Colon (tissue), 2 donors: ENCODE results near the gene TTYH2.
"Not testable (repeated sequence)": the region's sequence is repeated elsewhere in the genome, so short reads cannot be mapped to it uniquely, and the experiment has no call there.

ENCODE experiments used
- FAIRE-seq: peaks from 2 replicates; lab custom pipeline; 2012; peaks lifted over from hg19 to GRCh38; lab: Jason Lieb, UNC
- donor health status: control.
- donor health status: control.

Gene TTYH2

DNA sequence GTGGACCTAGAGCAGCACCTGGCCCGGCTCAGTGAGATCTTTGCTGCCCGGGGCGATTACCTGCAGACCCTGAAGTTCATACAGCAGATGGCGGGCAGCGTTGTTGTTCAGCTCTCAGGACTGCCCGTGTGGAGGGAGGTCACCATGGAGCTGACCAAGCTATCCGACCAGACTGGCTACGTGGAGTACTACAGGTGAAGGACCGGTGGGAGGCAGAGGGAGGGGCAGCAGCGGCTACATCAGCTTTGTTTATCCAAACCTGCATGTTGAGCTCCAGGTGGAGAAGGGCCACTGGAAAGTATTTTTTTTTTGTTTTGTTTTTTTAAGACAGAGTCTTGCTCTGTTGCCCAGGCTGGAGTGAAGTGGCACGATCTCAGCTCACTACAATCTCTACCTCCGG, 23.9 kb downstream of the TTYH2 start:
- FAIRE-seq, result no peak

DNA sequence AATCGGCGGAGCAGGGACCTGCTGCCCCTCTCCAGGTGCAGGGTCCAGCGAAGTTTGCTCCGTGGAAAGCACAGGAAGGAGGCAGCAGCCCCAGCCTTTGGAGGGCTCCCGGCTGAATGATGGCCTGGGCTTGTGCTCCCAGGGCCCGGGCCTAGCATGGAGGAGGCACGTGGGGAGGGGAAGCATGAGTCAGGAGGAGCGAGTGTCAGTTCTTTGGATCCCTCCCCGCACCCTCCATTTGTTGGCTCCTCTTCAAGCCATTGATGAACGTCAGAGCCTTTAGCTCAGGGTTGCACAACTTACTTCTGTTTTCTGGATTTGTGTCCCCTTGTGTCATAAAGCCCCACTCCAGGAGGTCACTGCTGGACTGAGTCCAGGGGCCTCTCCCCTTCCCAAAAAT, 25.8 kb downstream of the TTYH2 start:
- no peak for FAIRE-seq

DNA sequence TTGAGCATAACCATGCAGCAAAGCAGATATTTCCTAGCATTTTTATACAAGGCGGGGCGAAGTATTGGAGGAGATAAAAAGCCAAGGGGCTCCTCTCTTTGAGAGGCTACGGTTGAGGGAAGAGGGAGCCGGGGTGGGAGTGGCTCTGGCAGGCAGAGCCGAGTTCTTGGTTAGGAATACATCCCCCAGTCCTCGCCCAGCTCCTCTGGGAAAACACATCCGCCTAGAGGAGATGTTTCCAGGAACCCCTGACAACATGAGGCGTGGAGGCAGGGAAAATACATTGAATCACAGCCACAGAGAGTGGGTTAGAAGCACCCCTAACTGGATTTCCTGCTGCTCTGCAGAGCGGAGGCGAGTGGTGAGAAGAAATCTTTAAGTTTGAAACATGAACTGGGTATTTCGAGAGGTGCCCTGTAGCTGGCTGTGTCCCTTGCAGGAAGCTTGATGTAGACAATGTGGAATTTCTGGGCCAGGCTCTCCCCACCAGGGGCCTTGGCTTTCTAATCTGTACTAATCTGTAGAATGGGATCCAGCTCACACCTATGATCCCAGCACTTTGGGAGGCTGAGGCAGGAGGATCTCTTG, 27.3 kb downstream of the TTYH2 start:
- FAIRE-seq, result no peak

DNA sequence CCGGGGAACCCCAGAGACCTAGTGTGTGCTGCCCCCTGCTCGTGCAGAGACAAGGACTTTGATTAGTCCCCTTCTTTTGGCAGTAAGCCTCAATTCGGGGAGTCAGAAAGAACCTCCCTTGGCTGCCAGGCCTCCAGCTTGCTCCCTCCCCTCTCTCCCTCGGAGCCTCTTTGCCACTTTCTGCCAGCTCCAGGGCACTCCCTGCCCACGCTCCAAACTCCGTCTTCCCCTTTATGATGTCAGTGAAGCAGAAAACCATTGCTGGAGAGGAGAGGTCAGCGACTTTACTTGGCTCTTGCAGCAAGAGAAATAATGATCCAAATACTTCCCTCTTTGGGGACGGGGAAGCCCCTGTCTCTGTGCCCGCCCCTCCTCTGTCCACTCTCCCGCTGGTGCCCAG, 28.1 kb downstream of the TTYH2 start:
- FAIRE-seq, result no peak

DNA sequence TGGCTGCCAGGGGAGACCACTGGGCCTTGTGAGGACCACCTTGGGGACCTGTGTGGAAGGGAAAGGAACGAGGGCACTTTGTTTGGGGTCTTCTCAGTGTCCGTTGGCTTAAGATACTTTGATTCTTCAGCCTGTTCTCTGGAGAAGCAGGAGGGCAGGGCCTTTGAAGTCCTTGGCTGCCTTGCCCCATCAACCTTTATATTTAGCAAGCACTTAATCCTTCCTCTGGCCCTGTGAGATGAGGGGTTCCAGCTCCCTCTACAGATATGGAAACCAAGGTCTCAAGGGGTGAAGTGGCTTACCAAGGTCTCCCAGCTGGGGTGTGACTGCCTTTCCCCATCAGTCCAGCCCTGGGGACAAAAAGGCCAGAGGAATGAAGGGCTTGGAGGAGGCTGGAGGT, 28.5 kb downstream of the TTYH2 start:
- FAIRE-seq, result no peak

DNA sequence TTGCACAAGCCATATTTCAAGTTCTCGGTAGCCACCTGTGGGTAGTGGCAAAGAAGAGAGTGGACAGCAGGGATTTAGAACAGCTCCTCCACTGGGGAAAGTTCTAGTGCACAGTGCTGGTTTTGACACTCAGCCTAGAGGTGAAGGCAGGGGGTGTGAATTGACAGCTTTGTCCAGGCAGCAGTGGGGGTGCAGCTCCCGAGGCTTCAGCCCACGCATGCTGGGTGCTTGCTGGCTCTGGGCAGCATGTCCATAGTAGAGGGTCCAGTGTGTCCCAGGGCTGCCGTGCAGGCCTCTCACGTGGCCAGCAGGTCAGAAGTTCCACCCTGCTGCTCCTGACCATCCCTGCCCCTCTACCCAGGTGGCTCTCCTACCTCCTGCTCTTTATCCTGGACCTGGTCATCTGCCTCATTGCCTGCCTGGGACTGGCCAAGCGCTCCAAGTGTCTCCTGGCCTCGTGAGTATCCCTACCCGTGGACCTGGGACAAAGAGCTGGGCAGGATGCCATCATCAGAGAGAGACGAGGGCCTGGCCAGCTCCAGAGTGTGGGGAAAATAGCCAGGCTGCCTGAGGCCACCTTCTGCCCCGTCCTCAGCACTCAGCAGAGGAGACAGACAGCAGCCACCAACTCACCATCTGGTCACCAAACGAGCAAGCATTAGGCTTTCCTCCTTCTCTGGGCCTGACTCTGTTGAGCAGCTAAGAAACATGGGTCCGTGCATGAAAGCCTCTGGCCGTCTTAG, 29.8 kb downstream of the TTYH2 start:
- FAIRE-seq, result no peak

DNA sequence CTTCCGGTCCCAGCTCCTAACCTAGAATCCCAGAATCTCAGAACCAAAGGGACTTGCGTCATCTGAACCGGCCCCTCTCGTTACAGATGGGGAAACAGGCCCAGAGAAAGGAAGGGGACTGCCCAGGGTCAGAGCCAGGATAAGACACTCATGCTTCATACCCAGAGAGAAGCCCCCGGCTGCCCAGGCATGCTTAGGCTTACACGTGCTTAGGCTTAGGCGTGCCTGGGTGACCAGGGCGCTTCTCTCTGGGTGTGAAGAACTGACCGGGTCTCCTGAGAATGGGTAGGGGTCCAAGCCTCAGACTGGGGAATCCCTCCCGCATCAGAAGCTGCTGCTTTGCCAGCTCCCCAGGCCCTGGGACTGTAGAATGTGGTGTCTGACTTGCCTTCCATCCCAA, 30.8 kb downstream of the TTYH2 start:
- FAIRE-seq, result no peak

DNA sequence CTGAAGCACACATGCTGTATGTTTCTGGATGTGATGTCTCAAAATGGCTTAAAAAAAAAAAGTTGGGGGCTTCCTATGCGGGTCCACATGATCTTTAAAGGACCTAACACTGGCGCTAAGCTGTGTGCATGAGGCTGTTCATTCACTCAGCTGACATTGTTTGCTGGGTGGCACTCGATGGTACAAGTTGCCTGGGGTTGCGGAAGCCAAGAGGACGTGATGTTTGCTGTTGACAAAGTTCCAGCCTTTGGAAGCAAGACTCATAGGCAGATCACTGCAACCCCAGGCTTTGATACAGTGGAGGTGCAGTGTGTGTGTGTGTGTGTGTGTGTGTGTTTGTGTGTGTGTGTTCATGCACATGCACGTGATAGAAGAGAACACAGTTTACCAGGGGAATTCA, 31.2 kb downstream of the TTYH2 start:
- no peak for FAIRE-seq

DNA sequence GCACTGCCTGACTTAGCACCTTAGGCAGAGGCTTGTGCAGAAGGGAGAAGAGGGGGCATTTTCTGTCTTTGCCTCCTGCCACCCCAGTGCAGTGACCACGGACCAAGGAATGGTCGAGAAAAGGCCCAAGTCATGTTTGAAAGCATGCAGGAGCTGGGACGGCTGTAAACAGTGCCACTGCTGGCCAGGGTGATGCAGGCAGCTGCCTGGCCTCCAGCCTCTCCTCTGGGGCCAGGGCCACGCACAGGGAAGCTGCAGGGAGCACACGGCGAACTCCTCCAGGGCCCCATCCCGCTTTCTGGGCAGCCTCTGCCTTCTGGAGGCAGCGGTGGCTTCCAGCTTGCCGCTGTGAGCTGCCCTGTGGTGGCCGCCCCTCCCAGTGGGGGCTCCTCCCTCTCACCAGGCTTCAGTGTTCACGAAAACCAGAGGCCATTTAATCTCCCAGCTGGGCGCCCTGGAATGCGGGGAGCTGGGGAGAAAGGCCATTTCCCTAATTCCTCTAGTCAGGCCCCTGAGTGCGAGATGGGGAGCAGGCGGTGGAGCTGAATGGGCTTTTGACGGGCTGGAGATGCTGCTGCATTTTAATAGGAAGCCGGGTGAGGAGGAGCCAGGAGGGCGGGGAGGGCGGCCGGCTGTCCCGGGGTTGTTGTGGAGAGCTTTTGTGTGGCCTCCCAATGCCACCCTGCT, 31.9 kb downstream of the TTYH2 start:
- no peak for FAIRE-seq

DNA sequence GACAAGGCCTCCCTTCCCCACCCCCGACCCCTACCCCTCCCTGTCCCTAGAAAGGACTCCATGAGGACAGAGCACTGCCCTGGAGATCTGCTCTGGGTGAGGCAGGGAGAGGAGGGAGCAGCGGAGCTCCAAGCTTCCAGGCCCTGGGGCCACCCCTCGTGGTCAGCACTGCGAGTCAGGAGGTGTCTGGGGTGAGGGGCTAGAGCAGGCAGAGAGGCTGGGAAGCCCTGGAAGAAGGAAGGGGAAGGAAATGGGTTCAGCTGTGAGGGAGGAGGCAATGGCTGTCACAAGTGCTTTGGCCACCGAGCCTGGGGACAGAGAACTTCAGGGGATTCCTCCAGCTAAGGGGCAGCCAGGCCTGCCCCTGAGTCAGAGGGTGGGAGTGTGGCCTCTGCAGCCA, 32.5 kb downstream of the TTYH2 start:
- FAIRE-seq, result no peak

DNA sequence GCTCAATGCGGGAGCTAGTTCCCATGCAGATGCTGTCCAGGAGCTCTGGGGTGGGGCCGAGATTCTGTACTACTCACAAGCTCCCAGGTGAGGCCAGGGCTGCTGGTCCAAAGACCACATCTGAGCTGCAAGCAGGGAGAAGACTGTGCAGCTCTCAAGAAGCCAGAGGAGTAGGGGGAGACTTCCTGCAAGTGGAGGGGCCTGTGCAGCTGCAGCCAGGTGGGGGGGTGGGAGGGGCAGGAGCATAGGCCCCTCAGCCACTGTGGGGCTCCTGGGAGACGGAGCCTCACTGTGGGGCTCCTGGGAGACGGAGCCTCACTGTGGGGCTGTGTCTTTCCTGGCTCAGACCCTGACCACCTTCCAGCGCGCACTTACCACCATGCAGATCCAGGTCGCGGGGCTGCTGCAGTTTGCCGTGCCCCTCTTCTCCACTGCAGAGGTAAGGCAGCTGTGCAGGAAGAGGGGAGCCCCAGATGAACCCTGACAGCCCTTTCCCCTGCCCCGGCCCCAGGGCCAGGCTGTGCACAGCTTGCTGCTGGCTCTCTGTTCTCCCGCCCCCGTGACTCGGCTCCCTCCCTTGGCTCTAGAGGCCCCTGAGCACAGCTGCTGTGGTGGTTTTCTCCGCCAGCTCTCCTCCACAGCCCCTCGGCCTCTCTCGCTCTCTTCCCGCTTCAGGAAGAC, 36.4 kb downstream of the TTYH2 start:
- FAIRE-seq, result no peak

DNA sequence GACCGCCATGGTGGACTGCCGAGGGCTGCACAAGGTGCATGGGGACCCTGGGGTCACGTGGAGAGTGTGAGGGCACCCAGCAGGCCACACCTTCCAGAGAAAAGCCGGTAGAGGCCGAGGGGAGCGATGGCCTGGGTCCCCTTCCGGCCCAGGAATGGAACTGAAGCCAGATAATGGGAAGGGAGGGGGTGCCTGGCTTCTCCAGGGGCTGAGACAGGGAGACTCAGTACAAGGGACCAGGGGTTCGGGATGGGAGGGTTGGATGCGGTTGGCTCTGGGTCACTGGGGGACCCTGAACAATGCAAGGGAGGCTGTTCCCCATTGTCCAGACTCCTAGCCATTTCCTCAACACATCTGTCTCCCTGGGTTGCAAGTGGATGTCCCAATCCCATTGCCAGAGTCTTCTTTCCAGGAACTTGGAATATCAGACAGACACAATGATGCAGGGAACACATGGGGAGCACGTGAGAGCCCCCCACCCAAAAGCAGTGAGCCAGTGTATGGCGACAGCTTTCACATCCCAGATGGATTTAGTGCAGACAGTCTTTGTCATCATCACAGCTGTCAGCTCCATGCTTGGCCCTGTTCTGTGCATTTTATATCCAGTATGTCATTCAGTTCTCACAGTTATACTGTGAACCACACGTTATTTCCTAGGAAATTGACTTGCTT, 37.1 kb downstream of the TTYH2 start:
- no peak for FAIRE-seq

DNA sequence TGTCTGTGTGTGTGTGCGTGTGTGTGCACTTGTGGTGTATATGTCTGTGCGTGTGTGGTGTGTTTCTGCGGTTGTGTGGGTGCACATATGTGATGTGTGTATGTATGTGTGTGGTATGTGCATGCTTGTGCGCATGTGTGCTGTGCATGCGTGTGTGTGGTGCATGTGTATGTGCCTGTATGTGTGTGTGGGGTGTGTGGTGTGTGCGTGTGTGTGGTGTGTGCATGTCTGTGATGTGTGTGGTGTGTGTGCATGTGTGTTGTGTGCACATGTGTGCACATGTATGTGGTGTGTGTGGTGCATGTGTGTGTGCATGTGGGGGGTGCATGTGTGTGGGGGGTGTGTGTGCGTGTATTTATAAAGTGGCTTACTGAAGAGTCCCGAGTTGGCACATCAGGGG, 37.7 kb downstream of the TTYH2 start:
- no peak for FAIRE-seq

DNA sequence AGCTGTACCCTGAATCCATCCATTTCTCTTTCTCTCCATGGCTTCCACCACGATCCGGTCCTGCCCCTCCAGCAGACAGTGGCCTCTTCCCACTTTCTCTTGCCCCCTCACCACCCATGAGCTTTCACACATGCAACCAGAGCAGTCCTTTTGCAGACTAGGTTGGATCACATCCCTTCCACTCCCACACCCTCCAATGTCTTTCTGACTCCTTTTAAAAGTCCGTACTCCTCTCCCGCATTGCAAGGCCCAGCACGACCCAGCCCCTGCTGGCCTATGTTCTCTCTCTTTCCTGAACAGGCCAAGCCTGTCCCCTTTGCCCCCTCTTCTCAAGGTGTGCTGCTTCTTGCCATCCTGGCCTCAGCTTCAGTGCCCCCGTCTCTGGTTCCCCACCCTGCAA, 38.2 kb downstream of the TTYH2 start:
- no peak for FAIRE-seq

DNA sequence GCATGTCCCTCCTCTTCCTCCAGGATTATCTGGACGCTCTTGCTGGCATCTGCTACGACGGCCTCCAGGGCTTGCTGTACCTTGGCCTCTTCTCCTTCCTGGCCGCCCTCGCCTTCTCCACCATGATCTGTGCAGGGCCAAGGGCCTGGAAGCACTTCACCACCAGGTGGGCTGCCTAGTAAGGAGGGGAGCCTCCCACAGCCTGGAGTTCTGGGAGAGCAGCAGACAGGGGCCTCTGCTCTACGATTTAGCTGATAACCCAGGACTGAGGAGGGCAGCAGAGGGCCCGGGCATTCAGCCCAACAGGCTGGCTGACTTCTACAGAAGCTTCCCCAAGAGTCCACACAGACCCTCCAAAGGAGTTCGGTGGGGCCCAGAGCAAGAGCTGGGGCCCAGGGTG, 38.8 kb downstream of the TTYH2 start:
- FAIRE-seq, result no peak

DNA sequence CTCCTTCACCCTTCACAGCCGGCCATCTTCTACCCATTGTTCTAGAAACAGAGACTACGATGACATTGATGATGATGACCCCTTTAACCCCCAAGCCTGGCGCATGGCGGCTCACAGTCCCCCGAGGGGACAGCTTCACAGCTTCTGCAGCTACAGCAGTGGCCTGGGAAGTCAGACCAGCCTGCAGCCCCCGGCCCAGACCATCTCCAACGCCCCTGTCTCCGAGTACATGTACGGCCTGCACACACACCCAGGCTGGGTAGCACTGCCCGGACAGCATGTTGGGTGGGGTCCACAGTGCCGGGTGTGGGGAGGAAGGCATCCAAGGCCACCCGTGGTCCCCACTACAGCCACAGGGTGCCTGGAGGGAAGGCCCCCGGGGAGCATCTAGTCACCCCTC, 39.7 kb downstream of the TTYH2 start:
- FAIRE-seq, result no peak

DNA sequence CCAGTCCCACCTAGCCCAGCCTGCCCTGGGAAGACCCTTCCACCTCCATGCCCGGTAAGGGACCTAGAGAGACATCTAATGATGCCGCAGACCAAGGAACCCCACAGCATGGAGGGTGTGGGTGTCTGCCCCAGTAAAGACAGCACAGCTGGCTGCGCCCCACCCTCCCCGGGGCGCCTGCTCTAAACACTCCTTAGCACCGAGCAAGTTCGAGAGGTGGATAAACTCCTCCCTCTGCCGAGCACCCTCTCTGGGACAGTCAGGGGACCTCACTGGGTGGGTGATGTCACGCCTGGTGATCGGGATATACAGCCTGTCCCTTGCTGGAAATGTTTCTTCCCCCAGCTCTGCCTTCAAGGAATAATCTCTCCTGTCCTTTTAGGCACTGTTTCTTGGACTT, 43.9 kb downstream of the TTYH2 start:
- no peak for FAIRE-seq

DNA sequence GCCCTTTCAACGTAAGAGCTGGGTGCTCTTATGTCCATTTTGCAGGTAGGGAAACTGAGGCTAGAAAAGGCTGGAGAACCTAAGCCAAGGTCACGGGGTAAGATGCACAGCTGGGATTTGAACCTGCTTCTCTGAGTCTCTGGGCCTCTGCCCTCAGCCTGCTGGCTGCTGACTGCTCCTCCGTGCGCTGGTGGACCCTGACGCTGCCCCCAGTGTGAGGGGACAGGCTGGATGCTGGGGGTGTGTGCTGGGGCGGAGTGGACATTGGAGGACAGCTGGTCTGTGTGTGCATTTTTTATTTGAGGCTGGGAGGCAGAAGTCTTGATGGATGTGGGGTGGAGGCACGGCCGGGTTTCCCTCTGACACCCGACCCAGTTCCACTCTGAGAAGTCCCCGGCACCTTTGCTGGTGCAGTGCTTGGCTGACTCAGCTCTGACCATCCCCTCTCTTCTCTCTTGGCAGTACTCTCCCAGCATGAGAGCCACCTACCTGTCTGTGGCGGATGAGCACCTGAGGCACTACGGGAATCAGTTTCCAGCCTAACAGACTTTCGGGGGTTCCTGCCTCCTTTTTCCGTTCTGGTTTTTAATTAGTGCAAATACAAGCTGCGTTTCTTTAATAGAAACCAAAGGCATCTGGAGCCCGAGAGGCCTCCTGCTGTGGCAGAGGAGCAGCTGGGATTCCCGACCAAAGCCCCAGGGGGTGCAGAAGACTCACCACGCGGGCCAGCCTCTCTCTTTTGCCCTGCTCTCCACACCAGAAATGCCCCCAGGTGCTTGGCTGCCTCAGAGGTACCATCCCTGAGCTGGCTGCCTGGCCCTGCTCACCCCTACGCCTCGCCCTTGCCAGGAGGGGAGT, 46.5 kb downstream of the TTYH2 start:
- FAIRE-seq, result no peak

DNA sequence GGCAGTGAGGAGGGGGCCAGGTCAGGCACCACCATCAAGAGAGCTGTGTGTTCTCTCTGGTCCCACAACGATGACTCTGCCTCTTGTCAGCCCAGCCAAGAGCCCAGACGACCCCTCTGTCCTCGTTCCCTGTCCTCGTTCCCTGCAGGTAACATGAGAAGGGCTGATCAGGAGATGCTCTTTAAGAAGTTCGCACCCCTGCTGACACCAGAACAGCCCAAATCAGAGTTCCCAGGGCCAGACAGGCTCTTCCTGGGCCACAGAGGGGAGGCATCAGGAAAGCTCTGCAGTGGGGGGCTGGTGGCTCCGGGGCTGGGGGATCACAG, 47.1 kb downstream of the TTYH2 start:
- FAIRE-seq, result no peak

DNA sequence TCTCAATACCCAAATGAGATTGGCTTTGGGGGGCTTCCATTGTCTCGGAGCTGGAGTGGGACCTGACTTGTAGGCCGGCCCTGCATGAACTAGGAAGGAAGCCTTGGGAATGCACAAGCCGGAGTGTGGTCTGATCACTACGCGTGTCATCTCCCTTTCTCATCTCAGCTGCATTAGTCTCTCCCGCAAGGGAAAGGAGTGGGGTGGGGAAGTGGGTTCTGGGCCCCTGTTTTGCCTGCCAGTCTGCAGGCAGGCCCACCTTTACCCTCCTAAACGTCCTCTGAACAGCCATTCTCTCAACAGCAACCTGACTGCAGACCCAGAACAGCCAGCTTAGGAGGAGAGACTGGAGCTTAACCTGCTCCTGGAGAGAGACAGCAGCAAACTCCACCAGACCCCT, 49.2 kb downstream of the TTYH2 start:
- FAIRE-seq, result no peak

DNA sequence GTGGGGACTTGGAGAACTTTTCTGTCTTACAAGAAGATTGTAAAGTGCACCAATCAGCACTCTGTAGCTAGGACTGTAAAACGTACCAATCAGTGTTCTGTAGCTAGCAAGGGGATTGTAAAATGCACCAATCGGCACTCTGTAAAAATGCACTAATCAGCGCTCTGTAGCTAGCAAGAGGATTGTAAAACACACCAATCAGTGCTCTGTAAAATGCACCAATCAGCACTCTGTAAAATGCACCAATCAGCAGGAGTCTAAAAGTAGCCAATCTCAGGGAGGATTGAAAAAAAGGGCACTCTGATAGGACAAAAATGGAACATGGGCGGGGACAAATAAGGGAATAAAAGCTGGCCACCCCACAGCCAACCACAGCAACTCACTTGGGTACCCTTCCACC, 53.7 kb downstream of the TTYH2 start:
- FAIRE-seq, result not testable (repeated sequence)

DNA sequence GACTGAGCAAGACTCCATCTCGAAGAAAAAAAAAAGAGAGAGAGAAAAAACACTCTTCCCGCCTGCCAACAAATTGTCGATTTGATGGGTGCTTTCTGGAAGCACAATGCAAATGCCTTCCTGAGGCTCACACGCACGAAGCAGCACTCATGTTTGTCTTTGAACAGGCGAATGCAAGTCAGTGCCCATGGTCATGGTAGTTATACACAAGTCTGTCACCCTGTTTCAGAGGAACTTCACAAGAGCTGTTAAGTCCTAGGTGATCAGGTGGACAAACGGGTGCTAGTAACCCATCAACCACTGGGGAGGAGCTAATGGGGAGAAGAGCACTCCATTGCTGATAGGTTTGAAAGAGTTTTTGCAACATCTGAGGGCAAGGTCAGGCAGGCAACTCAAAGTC, 54.2 kb downstream of the TTYH2 start:
- FAIRE-seq, result no peak
